ENCODE measurements around the gene KLRC2. TPM values are rescaled to one million over a fixed set of nuclear protein-coding genes. Genes with fewer than 3 reads are reported as not detected.
"Not testable (repeated sequence)": the region's sequence is repeated elsewhere in the genome, so short reads cannot be mapped to it uniquely, and the experiment has no call there.

KLRC2 gene
- total and polyA plus RNA-seq, 2 experiments from 2014 or later: not detected

GRCh38 chr12:10397296-10397695 is 38.5 kb downstream of the KLRC2 start:
- Histone ChIP-seq H3K4me3 (no peak overlapping the region), H3K9ac (no peak overlapping the region), H4K20me1 (ENCODE audit: insufficient read depth) (no peaks in the 10 kb centered on the region), H3K27ac (no peak overlapping the region), H3K9me3 (ENCODE audit: low read depth) (no peaks in the 10 kb centered on the region), H3K79me2 (ENCODE audit: insufficient read depth) (no peaks in the 10 kb centered on the region), H3K27me3 (replicated peaks; ENCODE audit: insufficient read depth) (no peaks in the 10 kb centered on the region), H3K4me1 (ENCODE audit: insufficient read depth) (peaks cover 15% of the 10 kb centered on the region), H2AFZ (no peak overlapping the region), H3F3A (ENCODE audit: insufficient read depth) (no peaks in the 10 kb centered on the region), H3K4me2 (ENCODE audit: unreplicated experiment) (no peak overlapping the region), H3K9me2 (ENCODE audit: insufficient read depth) (no peaks in the 10 kb centered on the region), H3K36me3 (ENCODE audit: low read depth) (no peaks in the 10 kb centered on the region)
- in situ Hi-C loops (cut with MboI): no loop called here
- 54 to 75% methylated on average over 2 of the region's 2 CpGs for WGBS, 2 experiments (ENCODE audit: low coverage in 1 of 2, low lambda C conversion rate in 2 of 2, missing lambda C conversion rate in 2 of 2)
- TF ChIP-seq EZH2phosphoT487 (IDR thresholded peaks at IDR 0.05; ENCODE audit: insufficient read depth, low read depth) (no peak), EZH2 (IDR thresholded peaks at IDR 0.05; ENCODE audit: insufficient read depth, poor library complexity, severe bottlenecking) (no peak)
- no peak for DNase-seq

DNA sequence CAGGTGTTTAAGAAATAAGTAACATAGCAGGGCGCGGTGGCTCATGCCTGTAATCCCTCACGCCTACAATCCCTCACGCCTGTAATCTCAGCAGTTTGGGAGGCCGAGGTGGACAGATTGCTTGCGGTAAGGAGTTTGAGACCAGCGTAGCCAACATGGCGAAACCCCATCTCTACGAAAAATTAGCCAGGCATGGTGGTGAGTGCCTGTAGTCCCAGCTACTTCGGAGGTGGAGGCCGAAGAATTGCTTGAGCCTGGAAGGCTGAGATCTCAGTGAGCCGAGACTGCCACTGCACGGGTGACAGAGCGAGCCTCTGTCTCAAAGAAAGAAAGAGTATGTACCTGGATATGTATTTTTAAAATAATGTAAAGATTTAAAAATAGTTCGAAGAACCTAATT is 39.6 kb downstream of the KLRC2 start:
- H3K4me2 ChIP-seq (ENCODE audit: unreplicated experiment); H3K36me3 ChIP-seq (ENCODE audit: low read depth); H3K27me3 ChIP-seq (replicated peaks; ENCODE audit: insufficient read depth); H3K4me3 ChIP-seq; H3K9ac ChIP-seq; H4K20me1 ChIP-seq (ENCODE audit: insufficient read depth); in situ Hi-C loops (cut with MboI); H2AFZ ChIP-seq; H3K9me2 ChIP-seq (ENCODE audit: insufficient read depth); H3F3A ChIP-seq (ENCODE audit: insufficient read depth); H3K27ac ChIP-seq; DNase-seq; H3K79me2 ChIP-seq (ENCODE audit: insufficient read depth); H3K9me3 ChIP-seq (ENCODE audit: low read depth): not testable (repeated sequence)
- H3K4me1 ChIP-seq (ENCODE audit: insufficient read depth): peaks cover 23% of the 10 kb centered on the region
- 81 to 84% methylated on average over 14 to 15 of the region's 15 CpGs for WGBS, 2 experiments (ENCODE audit: low coverage in 1 of 2, low lambda C conversion rate in 2 of 2, missing lambda C conversion rate in 2 of 2)

DNA sequence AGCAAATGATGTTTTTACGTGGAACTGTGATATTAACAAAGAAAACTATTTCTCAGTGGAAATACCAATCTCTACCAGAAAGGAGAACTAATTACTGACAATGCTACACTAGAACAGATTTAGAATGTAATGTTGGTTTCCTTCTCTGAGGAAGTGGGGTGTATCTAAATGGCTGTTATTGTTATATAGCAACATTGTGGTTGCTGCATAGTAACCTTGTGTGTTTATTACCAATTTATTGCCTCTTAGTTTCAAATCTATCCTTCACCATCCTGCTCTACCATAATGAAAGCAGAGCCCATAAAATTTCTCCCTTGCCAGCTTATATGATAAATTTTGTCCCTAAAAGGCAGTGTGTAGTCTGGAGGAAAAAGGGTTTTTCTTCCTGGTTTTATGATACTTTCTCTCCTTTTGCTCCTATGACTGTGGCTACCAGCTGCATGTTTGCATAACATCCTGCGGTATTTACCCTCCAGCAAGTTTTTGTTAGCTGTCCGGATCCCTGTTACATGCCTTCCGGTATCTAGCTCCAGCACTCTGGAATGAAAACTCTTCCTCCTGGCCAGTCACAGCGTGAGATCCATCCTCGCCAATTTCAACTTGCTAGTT is 40.3 kb downstream of the KLRC2 start:
- no peaks in the 10 kb centered on the region for H3K27me3 ChIP-seq (replicated peaks; ENCODE audit: insufficient read depth)
- H2AFZ ChIP-seq: peak overlapping the region; percentile 18; the same call in 1 of the 2 replicates
- peak; percentile 52 for DNase-seq
- H3K79me2 ChIP-seq (ENCODE audit: insufficient read depth): no peaks in the 10 kb centered on the region
- H3K4me2 ChIP-seq (ENCODE audit: unreplicated experiment): no peak overlapping the region
- H3K9ac ChIP-seq: no peak overlapping the region
- H3K9me2 ChIP-seq (ENCODE audit: insufficient read depth): no peaks in the 10 kb centered on the region
- H3F3A ChIP-seq (ENCODE audit: insufficient read depth): no peaks in the 10 kb centered on the region
- no peaks in the 10 kb centered on the region for H4K20me1 ChIP-seq (ENCODE audit: insufficient read depth)
- H3K4me1 ChIP-seq (ENCODE audit: insufficient read depth): peaks cover 23% of the 10 kb centered on the region
- H3K36me3 ChIP-seq (ENCODE audit: low read depth): no peaks in the 10 kb centered on the region
- in situ Hi-C loops (cut with MboI): no loop called here
- no peaks in the 10 kb centered on the region for H3K9me3 ChIP-seq (ENCODE audit: low read depth)
- 86 to 90% methylated on average over 6 of the region's 6 CpGs for WGBS, 2 experiments (ENCODE audit: low coverage in 1 of 2, low lambda C conversion rate in 2 of 2, missing lambda C conversion rate in 2 of 2)
- H3K27ac ChIP-seq: 0 out of 2 replicates have a peak overlapping the region, but pooled peaks have one; percentile 16
- TF ChIP-seq EZH2 (IDR thresholded peaks at IDR 0.05; ENCODE audit: insufficient read depth, poor library complexity, severe bottlenecking): no peak
- no peak for TF ChIP-seq EZH2phosphoT487 (IDR thresholded peaks at IDR 0.05; ENCODE audit: insufficient read depth, low read depth)
- no peak overlapping the region for H3K4me3 ChIP-seq

DNA sequence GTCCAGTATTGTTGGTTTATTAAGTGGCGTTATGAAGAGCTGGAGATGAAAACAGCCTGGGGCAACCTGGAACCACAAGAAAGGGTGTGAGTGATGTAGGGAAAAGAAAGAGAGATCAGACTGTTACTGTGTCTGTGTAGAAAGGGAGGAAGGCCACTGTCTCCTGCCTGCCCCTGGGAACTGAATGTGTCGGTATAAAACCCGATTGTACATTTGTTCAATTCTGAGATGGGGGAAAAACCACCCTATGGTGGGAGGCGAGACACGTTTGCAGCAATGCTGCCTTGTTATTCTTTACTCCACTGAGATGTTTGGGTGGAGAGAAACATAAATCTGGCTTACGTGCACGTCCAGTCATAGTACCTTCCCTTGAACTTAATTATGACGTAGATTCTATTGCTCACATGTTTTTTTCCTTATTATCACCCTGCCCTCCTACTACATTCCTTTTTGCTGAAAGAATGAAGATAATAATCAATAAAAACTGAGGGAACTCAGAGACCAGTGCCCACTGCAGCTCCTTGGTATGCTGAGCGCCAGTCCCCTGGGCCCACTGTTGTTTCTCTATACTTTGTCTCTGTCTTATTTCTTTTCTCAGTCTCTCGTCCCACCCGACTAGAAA is 41.2 kb downstream of the KLRC2 start:
- WGBS, 2 experiments (ENCODE audit: low coverage in 1 of 2, low lambda C conversion rate in 2 of 2, missing lambda C conversion rate in 2 of 2): 84% methylated on average over 11 of the region's 11 CpGs
- H3K9me2 ChIP-seq (ENCODE audit: insufficient read depth); H3K9ac ChIP-seq; DNase-seq; H4K20me1 ChIP-seq (ENCODE audit: insufficient read depth); H3F3A ChIP-seq (ENCODE audit: insufficient read depth); H3K4me2 ChIP-seq (ENCODE audit: unreplicated experiment); H3K27me3 ChIP-seq (replicated peaks; ENCODE audit: insufficient read depth); H3K79me2 ChIP-seq (ENCODE audit: insufficient read depth); in situ Hi-C loops (cut with MboI); H3K36me3 ChIP-seq (ENCODE audit: low read depth); H3K4me3 ChIP-seq; H2AFZ ChIP-seq; H3K9me3 ChIP-seq (ENCODE audit: low read depth); H3K27ac ChIP-seq: not testable (repeated sequence)
- peaks cover 23% of the 10 kb centered on the region for H3K4me1 ChIP-seq (ENCODE audit: insufficient read depth)

- DNase-seq: no peak
- no peak overlapping the region for H2AFZ ChIP-seq
- H3K9me2 ChIP-seq (ENCODE audit: insufficient read depth): no peaks in the 10 kb centered on the region
- peaks cover 23% of the 10 kb centered on the region for H3K4me1 ChIP-seq (ENCODE audit: insufficient read depth)
- TF ChIP-seq EZH2 (IDR thresholded peaks at IDR 0.05; ENCODE audit: insufficient read depth, poor library complexity, severe bottlenecking): no peak
- TF ChIP-seq EZH2phosphoT487 (IDR thresholded peaks at IDR 0.05; ENCODE audit: insufficient read depth, low read depth): no peak
- 53 to 54% methylated on average over 3 of the region's 3 CpGs for WGBS, 2 experiments (ENCODE audit: low coverage in 1 of 2, low lambda C conversion rate in 2 of 2, missing lambda C conversion rate in 2 of 2)
- no peaks in the 10 kb centered on the region for H3K27me3 ChIP-seq (replicated peaks; ENCODE audit: insufficient read depth)
- in situ Hi-C loops (cut with MboI): no loop called here
- H3K79me2 ChIP-seq (ENCODE audit: insufficient read depth): no peaks in the 10 kb centered on the region
- no peak overlapping the region for H3K4me3 ChIP-seq
- H3F3A ChIP-seq (ENCODE audit: insufficient read depth): no peaks in the 10 kb centered on the region
- no peak overlapping the region for H3K4me2 ChIP-seq (ENCODE audit: unreplicated experiment)
- no peak overlapping the region for H3K9ac ChIP-seq
- no peak overlapping the region for H3K27ac ChIP-seq
- no peaks in the 10 kb centered on the region for H3K36me3 ChIP-seq (ENCODE audit: low read depth)
- H3K9me3 ChIP-seq (ENCODE audit: low read depth): no peaks in the 10 kb centered on the region
- no peaks in the 10 kb centered on the region for H4K20me1 ChIP-seq (ENCODE audit: insufficient read depth)
These were observed 42.5 kb downstream of the KLRC2 start for GRCh38 chr12:10393291-10393690.
